Measurements from ENCODE around the gene SOWAHC. TPM values are rescaled to one million over a fixed set of nuclear protein-coding genes. Genes with fewer than 3 reads are reported as not detected.

SOWAHC gene
- total RNA-seq, 2 experiments from 2014 or later: 0.09 TPM; not detected in 1

DNA sequence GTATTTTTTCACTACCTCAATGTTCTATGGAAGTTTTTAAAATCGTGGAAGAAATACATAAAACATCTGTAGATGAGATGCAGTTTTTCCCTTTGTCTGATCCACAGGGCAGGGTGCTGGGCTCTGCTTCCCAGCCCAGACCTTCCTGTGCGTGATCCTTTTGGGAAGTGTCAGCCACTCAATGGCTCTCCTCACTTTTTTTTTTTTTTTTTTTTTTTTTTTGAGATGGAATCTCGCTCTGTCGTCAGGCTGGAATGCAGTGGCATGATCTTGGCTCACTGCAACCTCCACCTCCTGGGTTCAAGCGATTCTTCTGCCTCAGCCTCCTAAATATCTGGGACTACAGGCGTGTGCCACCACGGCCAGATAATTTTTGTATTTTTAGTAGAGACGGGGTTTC is 32.8 kb downstream of the SOWAHC start:
- DNase-seq (no peak), ATAC-seq (no peak)
- CTCF ChIA-PET: no interaction called here
- Mint-ChIP-seq H3K4me1 (no peaks in the 10 kb centered on the region), H3K27ac (no peak overlapping the region), H3K27me3 (peaks cover 4% of the 10 kb centered on the region), H3K4me3 (no peak overlapping the region), H3K36me3 (no peaks in the 10 kb centered on the region), H3K9me3 (ENCODE audit: low read depth) (no peaks in the 10 kb centered on the region)

DNA sequence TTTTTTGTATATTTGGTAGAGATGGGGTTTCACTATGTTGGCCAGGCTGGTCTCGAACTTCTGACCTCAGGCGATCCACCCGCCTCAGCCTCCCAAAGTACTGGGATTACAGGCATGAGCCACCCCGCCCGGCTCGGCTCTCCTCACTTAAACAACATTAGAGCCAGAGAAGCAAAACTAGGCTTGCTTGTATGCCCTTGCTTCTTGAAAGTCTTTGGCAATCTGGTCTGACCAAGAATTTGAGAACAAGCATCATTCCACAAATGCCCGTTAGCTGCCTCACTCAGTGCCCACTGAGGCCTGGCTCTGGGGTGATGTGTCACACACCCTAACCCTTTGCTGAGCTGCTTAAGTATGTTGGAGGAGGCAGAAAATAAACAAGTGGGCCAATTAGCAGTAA is 33.5 kb downstream of the SOWAHC start:
- H3K9me3 Mint-ChIP-seq (ENCODE audit: low read depth): no peaks in the 10 kb centered on the region
- H3K27me3 Mint-ChIP-seq: peaks cover 4% of the 10 kb centered on the region
- H3K4me3 Mint-ChIP-seq: no peak overlapping the region
- CTCF ChIA-PET: no interaction called here
- DNase-seq: no peak
- no peak overlapping the region for H3K27ac Mint-ChIP-seq
- no peaks in the 10 kb centered on the region for H3K4me1 Mint-ChIP-seq
- no peaks in the 10 kb centered on the region for H3K36me3 Mint-ChIP-seq
- no peak for ATAC-seq

DNA sequence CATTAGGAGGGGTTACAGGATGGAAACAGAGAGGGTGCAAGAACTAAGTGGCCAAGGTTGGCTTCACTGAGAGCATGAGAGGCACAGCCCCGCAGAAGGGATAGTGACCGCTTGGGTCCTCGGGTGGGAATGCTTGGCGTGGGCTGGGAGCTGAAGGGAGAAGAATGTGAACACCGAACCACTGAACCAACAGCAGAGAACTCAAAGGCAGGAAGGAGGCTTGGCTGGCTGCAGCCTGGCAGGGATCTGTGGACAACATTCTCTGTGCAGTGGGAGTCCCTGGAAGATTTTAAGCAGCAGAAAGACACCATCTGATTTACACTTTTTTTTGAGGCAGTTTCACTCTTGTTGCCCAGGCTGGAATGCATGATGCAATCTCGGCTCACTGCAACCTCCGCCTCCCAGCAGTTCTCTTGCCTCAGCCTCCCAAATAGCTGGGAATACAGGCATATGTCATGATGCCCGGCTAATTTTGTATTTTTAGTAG is 33.9 kb downstream of the SOWAHC start:
- H3K9me3 Mint-ChIP-seq (ENCODE audit: low read depth): no peaks in the 10 kb centered on the region
- CTCF ChIA-PET: no interaction called here
- ATAC-seq (no peak), DNase-seq (no peak)
- no peak overlapping the region for H3K4me3 Mint-ChIP-seq
- peaks cover 4% of the 10 kb centered on the region for H3K27me3 Mint-ChIP-seq
- H3K27ac Mint-ChIP-seq: no peak overlapping the region
- H3K36me3 Mint-ChIP-seq: no peaks in the 10 kb centered on the region
- H3K4me1 Mint-ChIP-seq: no peaks in the 10 kb centered on the region

DNA sequence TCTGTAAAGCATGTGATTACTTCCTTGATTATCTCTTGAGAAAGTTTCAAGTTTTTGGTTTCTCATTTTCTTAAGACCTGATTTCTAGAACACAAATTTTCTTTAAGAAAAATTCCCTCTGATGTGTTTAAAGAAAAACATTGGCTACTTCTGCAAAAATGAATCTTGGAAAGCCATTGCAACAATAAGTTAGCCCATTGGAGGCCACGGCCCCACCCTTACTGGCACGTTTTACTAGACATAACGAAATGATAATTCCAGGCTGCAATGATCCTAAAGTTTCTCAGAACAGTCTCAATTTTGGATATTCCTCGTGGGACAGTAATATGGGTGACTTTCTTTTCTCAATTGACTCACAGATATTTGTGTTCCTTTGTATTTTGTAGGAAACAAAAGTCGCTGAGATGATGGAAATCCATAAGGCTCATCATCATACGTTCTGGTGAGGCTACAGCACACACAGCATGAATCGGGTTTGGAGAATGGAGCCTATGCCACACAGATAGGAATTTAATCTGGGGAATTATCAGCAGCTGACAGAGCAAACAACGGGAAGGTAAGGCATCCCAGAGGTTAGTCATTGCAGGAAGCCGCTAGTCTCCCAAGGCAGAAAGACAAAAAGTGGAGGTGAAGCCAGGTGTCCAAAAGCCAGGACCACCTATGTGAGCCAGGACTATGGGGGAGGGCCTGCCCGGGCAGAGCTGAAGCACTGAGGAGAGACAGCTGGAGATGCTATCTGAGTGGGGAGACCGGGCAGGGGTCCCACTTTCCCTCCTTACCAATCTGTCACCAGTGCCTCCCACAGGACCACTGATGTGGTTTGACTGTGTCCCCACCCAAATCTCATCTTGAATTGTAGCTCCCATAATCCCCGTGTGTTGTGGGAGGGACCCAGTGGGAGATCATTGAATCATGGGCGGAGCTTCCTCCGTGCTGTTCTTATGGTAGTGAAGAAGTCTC is 35.9 kb downstream of the SOWAHC start:
- Mint-ChIP-seq H3K4me3 (no peak overlapping the region), H3K36me3 (no peaks in the 10 kb centered on the region), H3K4me1 (no peaks in the 10 kb centered on the region), H3K27me3 (no peaks in the 10 kb centered on the region), H3K9me3 (ENCODE audit: low read depth) (no peaks in the 10 kb centered on the region), H3K27ac (no peak overlapping the region)
- DNase-seq (no peak), ATAC-seq (no peak)
- CTCF ChIA-PET: no interaction called here

DNA sequence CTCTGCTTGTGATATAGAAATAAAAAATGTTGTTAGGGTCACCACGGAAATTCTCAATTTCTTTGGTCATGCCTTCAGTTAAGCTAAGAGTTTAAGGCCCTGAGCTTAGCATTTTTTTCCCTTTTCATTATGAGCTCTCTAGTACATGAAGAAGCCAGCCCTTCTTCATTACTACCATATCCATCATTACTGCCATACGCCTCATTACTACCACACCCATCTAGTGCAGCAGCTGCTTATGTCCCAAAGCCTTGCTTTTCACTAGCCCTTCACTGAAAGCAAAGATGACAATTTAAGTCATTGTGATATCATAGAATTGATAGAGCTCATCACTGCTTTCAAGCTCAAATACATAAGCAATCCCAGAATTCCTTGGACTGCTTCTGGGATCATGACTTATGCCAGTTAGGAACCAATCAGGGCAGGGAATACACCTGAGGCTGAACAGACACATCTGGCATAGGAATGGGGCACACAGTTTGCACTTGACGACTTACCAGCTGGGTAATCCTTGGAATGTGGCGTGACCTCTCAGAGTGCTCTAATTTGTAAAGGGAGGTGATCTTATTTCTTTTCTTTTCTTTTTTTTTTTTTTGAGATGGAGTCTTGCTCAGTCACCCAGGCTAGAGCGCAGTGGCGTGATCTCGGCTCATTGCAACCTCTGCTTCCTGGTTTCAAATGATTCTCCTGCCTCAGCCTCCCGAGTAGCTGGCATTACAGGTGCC is 40.3 kb downstream of the SOWAHC start:
- Mint-ChIP-seq H3K4me1 (no peaks in the 10 kb centered on the region), H3K27ac (no peak overlapping the region), H3K27me3 (no peaks in the 10 kb centered on the region), H3K9me3 (ENCODE audit: low read depth) (no peaks in the 10 kb centered on the region), H3K4me3 (no peak overlapping the region), H3K36me3 (no peaks in the 10 kb centered on the region)
- ATAC-seq (no peak), DNase-seq (no peak)
- CTCF ChIA-PET: no interaction called here

DNA sequence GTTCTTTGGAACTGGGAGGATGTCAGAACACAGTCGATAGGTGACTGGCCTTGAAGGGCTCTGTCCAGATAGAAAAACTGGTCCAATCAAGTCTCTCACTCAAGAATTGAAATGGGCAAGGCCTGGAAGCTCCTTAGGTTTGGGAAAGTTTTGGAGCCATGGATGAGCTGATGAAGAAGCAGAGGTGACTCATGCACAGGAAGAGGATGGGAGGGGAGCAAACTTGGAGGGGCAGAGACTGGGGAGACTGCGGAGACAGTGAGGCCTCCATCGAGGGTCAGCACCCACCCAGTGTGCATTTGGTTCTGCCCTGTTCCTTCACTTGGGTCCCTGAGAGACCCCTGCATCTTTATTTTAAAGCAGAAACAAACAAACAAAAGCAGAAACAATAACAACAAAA is 41.1 kb downstream of the SOWAHC start:
- ATAC-seq (no peak), DNase-seq (no peak)
- no peaks in the 10 kb centered on the region for H3K36me3 Mint-ChIP-seq
- H3K27ac Mint-ChIP-seq: no peak overlapping the region
- CTCF ChIA-PET: no interaction called here
- H3K27me3 Mint-ChIP-seq: no peaks in the 10 kb centered on the region
- no peak overlapping the region for H3K4me3 Mint-ChIP-seq
- no peaks in the 10 kb centered on the region for H3K4me1 Mint-ChIP-seq
- H3K9me3 Mint-ChIP-seq (ENCODE audit: low read depth): no peaks in the 10 kb centered on the region

DNA sequence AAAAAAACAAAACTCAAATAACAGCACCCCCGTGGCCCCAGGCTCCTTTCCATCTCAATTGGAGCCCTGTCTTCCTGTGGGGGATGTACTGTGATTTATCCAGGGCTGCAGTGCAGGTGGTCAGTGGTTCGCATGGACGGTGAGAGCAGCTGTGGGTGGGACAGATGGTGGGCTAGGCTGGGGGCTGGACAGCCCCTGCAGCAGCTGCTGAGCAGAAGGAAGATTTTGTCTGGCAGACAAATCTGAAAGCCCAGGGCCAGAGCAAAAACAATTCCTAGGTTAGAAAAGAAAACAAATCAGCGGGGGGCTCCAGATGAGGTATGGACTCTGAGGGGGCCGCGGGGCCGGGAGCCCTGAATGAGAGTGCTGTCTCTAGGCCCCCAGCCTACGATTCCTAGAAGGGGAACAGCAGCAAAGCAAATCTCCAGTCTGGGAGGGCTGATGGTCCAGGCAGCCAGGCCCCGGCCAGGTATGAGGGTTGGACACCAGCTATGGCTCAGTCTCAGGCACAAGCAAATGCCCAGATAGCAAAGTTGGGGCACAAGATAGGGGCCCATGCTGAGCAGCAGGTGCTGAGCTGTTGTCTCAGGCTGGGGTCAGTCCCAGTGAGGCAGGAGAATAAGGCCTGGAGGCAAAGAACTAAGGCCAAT is 45.4 kb downstream of the SOWAHC start:
- no peaks in the 10 kb centered on the region for H3K4me1 Mint-ChIP-seq
- CTCF ChIA-PET: no interaction called here
- H3K27me3 Mint-ChIP-seq: peaks cover 13% of the 10 kb centered on the region
- DNase-seq (no peak), ATAC-seq (no peak)
- H3K27ac Mint-ChIP-seq: no peak overlapping the region
- H3K36me3 Mint-ChIP-seq: no peaks in the 10 kb centered on the region
- no peaks in the 10 kb centered on the region for H3K9me3 Mint-ChIP-seq (ENCODE audit: low read depth)
- no peak overlapping the region for H3K4me3 Mint-ChIP-seq

DNA sequence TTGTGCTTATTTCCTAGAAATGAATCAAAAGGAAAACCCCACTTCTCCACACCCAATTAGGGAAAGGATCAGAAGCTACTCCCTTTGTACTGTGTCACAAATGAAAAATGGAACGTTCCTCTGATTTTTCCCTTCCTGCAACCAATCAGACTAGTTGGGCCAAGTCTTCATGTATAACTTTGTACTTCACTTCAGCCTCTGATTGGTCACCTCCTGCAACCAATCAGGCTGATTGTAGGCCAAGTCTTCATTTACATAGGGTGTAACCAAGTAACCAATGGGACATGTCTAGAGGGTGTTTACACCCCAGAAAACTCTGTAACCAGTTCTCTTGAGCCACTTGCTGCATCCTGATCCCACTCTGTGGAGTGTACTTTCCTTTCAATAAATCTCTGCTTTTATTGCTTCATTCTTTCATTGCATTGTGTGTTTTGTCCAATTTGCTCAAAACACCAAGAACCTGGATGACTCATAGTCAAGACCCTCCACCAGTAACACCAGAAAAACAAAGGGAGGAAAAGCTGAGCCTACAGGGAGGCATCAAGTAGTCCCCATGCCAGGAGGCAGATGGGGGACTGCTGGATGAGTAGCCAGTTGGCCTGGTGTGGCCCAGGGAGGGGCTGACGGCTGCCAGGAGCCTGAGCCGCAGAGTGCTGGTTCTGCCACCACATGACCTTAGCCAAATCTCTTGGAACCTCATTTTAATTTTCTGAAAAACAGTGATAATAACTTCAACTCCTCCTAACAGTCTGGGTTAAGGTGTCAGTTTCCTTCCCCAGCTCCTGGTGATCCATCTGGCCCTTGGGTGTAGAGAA is 46.1 kb downstream of the SOWAHC start:
- ATAC-seq (no peak), DNase-seq (no peak)
- Mint-ChIP-seq H3K4me3 (no peak overlapping the region), H3K9me3 (ENCODE audit: low read depth) (no peaks in the 10 kb centered on the region), H3K4me1 (no peaks in the 10 kb centered on the region), H3K36me3 (no peaks in the 10 kb centered on the region), H3K27me3 (peaks cover 13% of the 10 kb centered on the region), H3K27ac (no peak overlapping the region)
- CTCF ChIA-PET: no interaction called here

DNA sequence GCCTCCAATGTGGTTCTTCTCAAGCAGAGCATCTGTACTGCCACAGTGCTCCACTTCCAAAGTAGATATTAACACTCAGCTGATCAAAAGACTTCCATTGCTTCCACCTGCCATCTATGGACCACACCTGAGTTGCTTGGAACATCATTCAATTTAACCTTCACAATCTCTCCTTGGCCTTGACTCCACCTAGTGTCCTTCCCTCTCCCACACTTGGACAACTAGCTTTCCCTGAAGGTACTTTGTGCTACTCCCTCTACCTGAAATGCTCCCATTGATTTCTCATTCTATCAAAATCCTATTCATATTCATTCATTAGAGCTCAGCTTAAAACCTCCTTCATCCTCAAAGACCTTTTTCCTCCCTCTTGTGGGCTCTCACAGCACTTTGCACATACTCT is 48.7 kb downstream of the SOWAHC start:
- Mint-ChIP-seq H3K27me3 (peaks cover 18% of the 10 kb centered on the region), H3K9me3 (ENCODE audit: low read depth) (no peaks in the 10 kb centered on the region), H3K4me3 (no peak overlapping the region), H3K4me1 (no peaks in the 10 kb centered on the region), H3K36me3 (no peaks in the 10 kb centered on the region), H3K27ac (no peak overlapping the region)
- DNase-seq (no peak), ATAC-seq (no peak)
- CTCF ChIA-PET: interaction anchor here (1.0 kb wide), 1 partner anchor 116 kb away, joined by 3 read pairs; no protein-coding TSS in a partner anchor

DNA sequence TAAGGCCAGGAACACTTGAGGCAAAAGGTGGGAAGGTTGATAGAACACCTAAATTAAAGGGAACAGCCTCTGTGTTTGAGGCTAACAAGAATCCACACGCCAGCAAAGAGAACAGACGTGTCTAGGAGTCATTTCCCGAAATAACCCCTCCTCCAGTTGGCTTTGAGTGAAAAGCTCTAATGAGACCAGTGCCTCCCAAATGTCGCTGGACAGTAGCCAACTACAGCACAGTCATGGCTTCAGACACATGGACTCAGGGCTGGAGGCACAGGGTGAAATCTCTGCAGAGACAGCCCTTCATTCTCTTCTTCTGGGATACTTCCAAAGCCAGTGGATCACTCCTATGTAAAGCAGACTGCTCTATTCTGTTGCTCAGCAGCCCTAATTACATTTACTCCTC is 49.6 kb downstream of the SOWAHC start:
- Mint-ChIP-seq H3K9me3 (ENCODE audit: low read depth) (no peaks in the 10 kb centered on the region), H3K4me3 (no peak overlapping the region), H3K27ac (no peak overlapping the region), H3K36me3 (no peaks in the 10 kb centered on the region), H3K27me3 (peaks cover 18% of the 10 kb centered on the region), H3K4me1 (no peaks in the 10 kb centered on the region)
- ATAC-seq (no peak), DNase-seq (no peak)
- CTCF ChIA-PET: interaction anchor here (1.0 kb wide), 1 partner anchor 117 kb away, joined by 3 read pairs; no protein-coding TSS in a partner anchor

DNA sequence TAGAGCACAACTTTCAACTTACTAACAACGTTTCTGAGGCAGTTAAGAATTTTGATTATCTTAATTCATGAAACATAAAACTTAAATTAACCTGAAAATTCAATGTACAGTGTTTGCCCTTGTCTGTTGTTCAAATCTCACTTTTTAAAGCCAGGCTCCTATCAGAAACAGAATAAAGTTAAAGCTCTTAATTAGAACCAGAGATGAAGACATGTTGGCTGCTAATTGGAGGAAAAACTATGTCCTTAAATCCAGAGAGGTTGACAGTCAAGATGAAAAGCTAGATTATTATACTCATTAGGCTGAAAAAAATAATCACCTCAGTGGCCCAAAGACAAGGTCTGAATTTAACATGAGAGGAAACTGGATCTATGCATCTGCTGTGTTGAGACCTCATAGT is 52.3 kb downstream of the SOWAHC start:
- no peak overlapping the region for H3K4me3 Mint-ChIP-seq
- CTCF ChIA-PET: no interaction called here
- DNase-seq (no peak), ATAC-seq (no peak)
- no peaks in the 10 kb centered on the region for H3K9me3 Mint-ChIP-seq (ENCODE audit: low read depth)
- no peaks in the 10 kb centered on the region for H3K4me1 Mint-ChIP-seq
- H3K36me3 Mint-ChIP-seq: no peaks in the 10 kb centered on the region
- peaks cover 18% of the 10 kb centered on the region for H3K27me3 Mint-ChIP-seq
- H3K27ac Mint-ChIP-seq: no peak overlapping the region

Data from activated CD8-positive, alpha-beta memory T cell treated with anti-CD3 and anti-CD28 coated beads, Interleukin-2, amount 10 ng/mL, durations not matched to agents 7 days and 5 days (primary cell).